HG02840 (cell line): ENCODE results near the gene PSME3IP1.

Experiments
- ATAC-seq: cut with Tn5 transposase; IDR thresholded peaks from one replicate; pipeline ENCODE4 v1.9.1; 2021; ENCODE audit warnings: mild to moderate bottlenecking, moderate library complexity, moderate number of reproducible peaks; ENCODE audit not compliant: unreplicated experiment, low FRiP score

PSME3IP1 gene

DNA sequence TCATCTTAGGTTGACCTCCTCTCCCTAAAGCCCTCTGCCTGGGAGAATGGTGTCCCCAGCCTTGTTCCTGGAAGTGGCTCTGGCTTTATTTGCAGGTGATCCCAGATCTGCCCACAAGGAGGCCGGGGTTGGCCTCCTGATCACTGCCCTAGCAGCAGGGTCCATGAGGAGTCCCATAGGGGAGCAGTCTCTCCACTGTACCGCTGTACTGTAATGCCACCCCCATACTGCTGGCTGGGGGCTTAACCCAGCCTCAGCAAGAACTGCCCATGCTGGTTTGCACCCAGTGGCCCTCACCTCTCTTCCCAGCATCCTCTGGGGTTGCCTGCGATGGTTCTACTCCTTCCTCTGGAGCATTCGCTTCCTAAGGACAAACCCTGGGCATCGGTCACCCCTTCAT lies 39.1 kb downstream of the PSME3IP1 start:
- no peak for ATAC-seq

- ATAC-seq: no peak
Measured at GRCh38 chr16:57146040-57146647, 39.7 kb downstream of the PSME3IP1 start.

- no peak for ATAC-seq
Measured at GRCh38 chr16:57145046-57146021, 40.5 kb downstream of the PSME3IP1 start.

- ATAC-seq: no peak
Measured at GRCh38 chr16:57144027-57144426, 41.8 kb downstream of the PSME3IP1 start.

- no peak for ATAC-seq
Measured at GRCh38 chr16:57143149-57143921, 42.5 kb downstream of the PSME3IP1 start.

DNA sequence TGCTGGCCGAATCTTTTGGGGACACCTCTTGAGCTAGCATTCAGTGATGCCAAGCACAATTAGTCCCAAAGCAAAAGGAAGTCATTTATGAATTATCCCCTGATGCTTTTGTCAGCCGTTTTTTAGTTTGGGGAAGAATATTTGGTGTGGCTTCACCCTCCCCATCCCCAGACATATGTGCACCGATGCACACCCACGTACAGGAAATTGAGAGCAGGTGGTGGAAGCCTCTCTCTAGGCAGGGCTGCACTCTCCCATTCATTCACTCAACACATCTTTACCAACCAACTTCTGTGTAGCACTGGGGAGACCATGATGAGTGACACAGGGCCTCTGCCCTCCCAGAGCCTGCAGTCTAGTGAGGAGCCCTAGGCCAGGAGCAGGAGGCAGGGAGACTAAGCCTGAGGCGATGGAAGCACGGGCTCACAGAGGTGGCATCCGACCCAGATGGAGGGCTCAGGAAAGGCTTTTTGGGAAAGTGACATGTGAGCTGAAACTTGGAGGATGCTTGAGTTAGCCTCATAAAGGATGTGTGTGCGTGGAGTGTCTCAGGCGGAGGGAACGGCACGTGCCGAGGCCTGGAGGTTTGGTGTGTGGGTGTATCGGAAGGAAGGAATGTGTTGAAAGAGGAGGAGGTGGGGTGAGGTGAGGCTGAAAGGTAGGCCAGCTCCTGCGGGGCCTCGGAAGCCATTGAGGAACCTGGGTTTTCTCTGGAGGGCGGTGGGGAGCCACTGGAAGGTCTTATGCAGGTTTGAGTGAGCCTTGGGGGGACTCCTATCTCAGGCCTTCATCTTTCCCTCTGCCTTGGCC lies 43.8 kb downstream of the PSME3IP1 start:
- no peak for ATAC-seq

DNA sequence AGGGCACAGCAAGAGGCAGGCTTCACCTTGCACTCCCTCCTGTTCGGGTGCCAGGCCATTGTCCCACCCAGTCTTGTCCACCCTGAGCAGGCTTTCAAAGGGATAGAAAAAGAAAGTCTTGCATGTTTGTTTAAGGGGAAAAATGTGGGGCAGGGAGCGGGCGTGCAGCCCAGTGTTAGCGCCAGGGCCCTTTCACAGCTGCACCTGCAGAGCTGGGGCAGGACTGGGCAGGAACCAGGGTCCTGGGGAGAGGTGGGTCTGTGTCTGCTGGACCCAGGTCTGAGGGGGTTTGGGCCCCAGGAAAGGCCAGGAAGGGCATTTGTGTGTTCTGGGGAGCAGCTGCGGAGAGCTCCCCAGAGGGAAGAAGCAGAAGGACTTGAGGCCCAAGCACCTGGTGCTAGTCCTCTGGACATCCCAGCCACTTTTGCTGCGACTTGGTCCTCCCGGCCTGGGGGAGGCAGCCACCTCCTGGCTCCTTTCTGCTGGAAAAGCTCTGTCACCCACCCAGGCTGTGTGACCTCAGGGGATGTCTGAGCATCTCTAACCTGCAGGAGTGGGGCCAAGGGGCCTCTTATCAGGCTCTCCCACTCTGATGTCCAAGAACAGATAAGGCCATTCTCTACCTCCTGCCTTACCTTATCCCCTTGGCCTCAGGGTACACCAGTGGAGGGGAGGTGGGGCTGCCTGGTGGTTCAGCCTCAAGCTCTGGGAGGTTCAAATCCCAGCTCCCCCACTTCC lies 44.7 kb downstream of the PSME3IP1 start:
- no peak for ATAC-seq

DNA sequence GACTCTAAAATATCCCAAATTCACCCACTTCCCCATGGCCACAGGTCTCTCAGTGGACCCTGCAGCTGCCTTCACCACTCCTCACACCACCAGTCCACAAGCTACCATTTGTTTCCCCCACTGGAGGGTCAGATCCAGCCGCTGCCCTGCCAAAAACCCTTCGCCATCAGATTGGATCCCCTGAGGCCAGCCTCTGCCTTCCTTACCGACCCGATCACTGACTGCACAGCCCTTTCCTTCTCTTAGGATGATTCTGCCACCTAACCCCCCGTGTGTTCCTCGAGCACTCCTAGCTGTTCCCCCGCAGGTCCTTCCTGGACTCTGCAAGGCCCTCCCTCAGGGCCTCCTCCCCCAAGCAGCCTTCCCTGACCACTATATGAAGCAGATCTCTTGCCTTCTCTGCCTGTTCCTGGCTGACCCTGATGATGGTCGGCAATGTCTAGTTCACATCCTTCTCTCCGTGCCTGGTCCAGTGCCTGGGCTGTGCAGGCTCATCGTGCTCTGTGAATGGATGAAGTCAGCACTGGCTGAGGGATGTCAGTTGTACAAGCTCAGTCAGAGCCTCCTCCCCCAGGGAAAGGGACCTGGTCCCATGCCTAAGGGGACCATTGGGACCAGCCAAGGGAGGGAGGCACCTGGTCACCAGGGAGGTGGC lies 47.4 kb downstream of the PSME3IP1 start:
- no peak for ATAC-seq

- ATAC-seq: no peak
Measured at GRCh38 chr16:57137566-57138273, 48.1 kb downstream of the PSME3IP1 start.

- ATAC-seq: no peak
Measured at GRCh38 chr16:57137043-57137442, 48.8 kb downstream of the PSME3IP1 start.

DNA sequence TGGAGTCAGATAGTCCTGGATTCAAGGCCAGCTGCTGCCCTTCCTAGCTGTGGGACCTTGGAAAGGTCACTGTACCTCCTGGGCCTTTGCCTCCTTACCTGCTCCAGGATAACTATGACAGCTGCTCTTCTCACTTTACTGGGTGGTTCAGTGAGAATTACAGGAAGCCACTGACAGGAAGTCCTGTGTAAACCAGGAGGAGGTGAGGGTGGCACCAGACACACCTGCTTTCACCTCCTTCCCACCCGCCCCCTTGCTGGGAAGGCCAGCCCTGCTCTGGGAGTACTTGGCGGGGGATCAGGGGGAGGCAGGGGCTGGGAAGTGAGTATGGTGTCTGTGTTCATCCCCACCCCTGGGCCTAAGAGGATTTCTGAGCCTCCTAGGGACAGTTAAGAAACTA lies 50.9 kb downstream of the PSME3IP1 start:
- no peak for ATAC-seq

DNA sequence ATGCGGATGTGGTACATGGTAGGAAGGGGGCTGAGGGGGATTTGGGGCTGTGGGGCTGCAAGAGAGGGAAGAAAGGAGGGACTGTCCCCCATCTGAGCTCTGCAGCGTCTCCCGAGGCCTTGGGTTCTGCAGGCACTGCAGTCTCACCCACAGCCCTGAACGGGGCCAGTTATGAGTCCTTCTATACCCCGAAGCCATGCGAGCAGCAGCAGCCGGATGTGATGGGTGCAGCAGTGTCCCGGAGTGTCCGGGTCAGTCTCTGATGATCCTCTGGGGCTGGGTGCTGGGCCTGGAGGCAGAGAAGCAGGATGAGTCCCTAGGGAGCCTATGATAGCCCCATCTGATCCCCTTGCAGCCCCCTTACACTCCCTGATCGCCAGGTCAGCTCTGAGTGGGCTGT lies 52.0 kb downstream of the PSME3IP1 start:
- no peak for ATAC-seq

DNA sequence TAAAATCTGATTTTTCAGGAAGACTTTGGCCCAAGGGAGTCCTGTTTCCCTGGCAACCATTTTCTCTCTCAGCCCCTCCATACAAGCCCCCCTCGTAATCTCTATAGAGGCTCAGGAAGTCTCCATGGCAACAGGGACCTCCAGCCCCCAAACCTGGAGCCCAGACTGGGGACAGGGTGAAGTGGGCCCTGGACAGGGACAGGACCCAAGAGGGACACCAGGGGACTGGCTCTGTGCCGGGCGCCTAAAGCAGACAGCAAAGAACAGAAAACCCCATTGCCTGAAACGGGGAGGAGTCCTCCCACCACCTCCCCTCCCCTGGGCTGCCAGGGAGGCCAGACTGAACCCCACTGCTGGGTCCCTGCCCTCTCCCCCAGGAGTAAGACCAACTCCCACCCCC lies 52.8 kb downstream of the PSME3IP1 start:
- ATAC-seq: no peak

- no peak for ATAC-seq
Measured at GRCh38 chr16:57132470-57132869, 53.4 kb downstream of the PSME3IP1 start.

- ATAC-seq: no peak
Measured at GRCh38 chr16:57131351-57131970, 54.4 kb downstream of the PSME3IP1 start.

DNA sequence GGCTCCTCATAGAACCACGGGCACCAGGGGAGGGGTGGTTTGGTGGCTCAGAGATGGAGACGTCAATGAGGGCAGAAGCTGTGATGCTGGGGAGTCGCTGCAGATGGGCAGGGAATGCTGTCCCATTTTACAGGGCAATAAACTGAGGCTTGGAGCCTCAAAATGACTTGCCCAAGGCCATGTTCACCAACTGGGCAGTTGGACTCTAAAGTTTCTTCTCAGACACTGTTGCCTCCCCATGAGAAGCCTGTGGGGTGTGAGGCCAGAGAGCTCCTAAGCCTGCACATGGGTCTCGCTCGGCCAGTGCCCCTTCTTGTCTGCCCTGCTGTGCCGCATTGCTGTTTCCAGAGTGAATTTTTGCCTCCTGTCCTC lies 54.9 kb downstream of the PSME3IP1 start:
- no peak for ATAC-seq

GRCh38 chr16:57128771-57129389 lies 57.0 kb downstream of the PSME3IP1 start:
- no peak for ATAC-seq

DNA sequence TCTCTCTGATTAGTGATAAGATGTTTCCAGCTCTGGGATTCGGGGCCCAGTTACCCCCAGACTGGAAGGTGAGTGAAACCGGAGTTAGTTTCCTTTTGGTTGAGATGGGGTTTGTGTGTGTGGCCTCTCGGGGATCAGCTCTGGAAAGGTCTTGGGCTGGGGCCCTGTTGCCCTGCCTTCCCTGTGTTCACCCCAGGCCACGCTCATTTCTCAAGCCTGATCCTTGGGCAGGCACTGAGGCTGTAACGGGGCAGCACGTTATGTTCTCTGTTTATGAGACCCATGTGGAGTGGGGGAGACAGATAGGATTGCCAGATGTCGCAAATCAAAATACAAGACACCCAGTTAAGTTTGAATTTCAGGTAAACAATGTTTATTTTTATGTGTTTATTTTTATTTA lies 58.0 kb downstream of the PSME3IP1 start:
- no peak for ATAC-seq
